Heart left ventricle (tissue), 13 donors: ENCODE data around the gene LIN28B.

Experiments
- CTCF ChIP-seq, 12 donors: fragments of 200-600 bp; sonication (generic) in 4 of 12; IDR thresholded peaks; one replicate each; pipeline versions ENCODE4 v1.5.0 to v1.8.0; 2018 to 2022; ENCODE audit warnings: antibody characterized with exemption in 12 of 12, mild to moderate bottlenecking in 5 of 12
- POLR2A ChIP-seq, 2 donors: fragments of 450-650 bp; IDR thresholded peaks; one replicate each; pipeline ENCODE4 v1.6.1; 2017; ENCODE audit warnings: antibody characterized with exemption in 2 of 2, mild to moderate bottlenecking in 2 of 2, moderate library complexity in 2 of 2
- donor health status: ischemic (EF 13 %, LVEDD 7.1; RV severe dilation, severe dysfunction).
- donor health status: DM: no; HTN: yes; CAD: no.
- donor health status: DM: no; HTN: no; CAD: no.
- donor health status: ischemic (EF 25% LVEDD 6.9; RV normal size, moderate dysfunction).
- donor health status: ischemic (EF 25% LVEDD 5.7; RV mildly dilated, moderate dysfunction).
- donor health status: ischemic (EF 35%, LVEDD 5.7; RV mildly dilated, moderate dysfunction).
- donor health status: nonischemic (EF 11% LVEDD 7.7; RV severe dilation, severe dysfunction).
- donor health status: DM: yes; HTN: yes; CAD: no.
- donor health status: PGD.
- donor health status: ischemic (EF 29% LVEDD 5.4; RV normal size, mild dysfunction).
- donor health status: nonischemic (EF 23%, LVEDD 6.1; RV moderate dilation, normal function).

GRCh38 chr6:104957301-104958177 lies 632 bp downstream of the LIN28B start:
- no peak for TF ChIP-seq CTCF (IDR thresholded peaks at IDR 0.05)
- no peak for TF ChIP-seq POLR2A (IDR thresholded peaks at IDR 0.05)
